ENCODE measurements around the gene PIH1D1.

- TF ChIP-seq CTCF (IDR thresholded peaks at IDR 0.05) (no peak), POLR2A (IDR thresholded peaks at IDR 0.05) (no peak)
Observed at GRCh38 chr19:49448432-49448786, 3.2 kb downstream of the PIH1D1 start.
